Keratinocyte (primary cell): Measurements from ENCODE around the gene ROR2. TPM values are rescaled to one million over a fixed set of nuclear protein-coding genes. Genes with fewer than 3 reads are reported as not detected.

Experiments
- DNase-seq: peaks from one replicate; pipeline ENCODE4 v3.0.0-alpha.2; 2011; ENCODE audit warnings: low read depth, missing footprints, low spot score
- FAIRE-seq: peaks from 2 replicates; lab custom pipeline; 2011; peaks lifted over from hg19 to GRCh38; lab: Jason Lieb, UNC
- H2AFZ ChIP-seq: 2 replicates; pipeline ENCODE4 v1.6.0; 2012; ENCODE audit warnings: low read length, control low read depth, inconsistent platforms; ENCODE audit not compliant: control insufficient read depth
- H3K27ac ChIP-seq: 2 replicates; pipeline ENCODE4 v1.5.1; 2011; ENCODE audit warnings: low read length; ENCODE audit not compliant: control insufficient read depth, insufficient read depth
- H3K27me3 ChIP-seq: 3 replicates; pipeline ENCODE4 v1.6.0; 2011; ENCODE audit warnings: low read length; ENCODE audit not compliant: control insufficient read depth, insufficient read depth; ENCODE audit errors: extremely low read depth
- H3K36me3 ChIP-seq, 2 experiments: 2 replicates in 1 of 2; 3 replicates in 1 of 2; pipeline ENCODE4 v1.5.1; 2011; ENCODE audit warnings: low read length in 2 of 2, mild to moderate bottlenecking in 1 of 2; ENCODE audit not compliant: control insufficient read depth in 2 of 2, insufficient read depth in 2 of 2; ENCODE audit errors: extremely low read depth in 1 of 2
- H3K4me1 ChIP-seq: 3 replicates; pipeline ENCODE4 v1.5.1; 2011; ENCODE audit warnings: low read length; ENCODE audit not compliant: control insufficient read depth, insufficient read depth; ENCODE audit errors: extremely low read depth
- H3K4me2 ChIP-seq: 3 replicates; pipeline ENCODE4 v1.6.0; 2011; ENCODE audit warnings: low read depth, low read length; ENCODE audit not compliant: control insufficient read depth, insufficient read depth; ENCODE audit errors: extremely low read depth
- H3K4me3 ChIP-seq, 3 experiments: fragments of 200-600 bp in 1 of 3; sonication (generic) in 1 of 3; 2 replicates in 2 of 3; 3 replicates in 1 of 3; pipeline ENCODE4 v1.5.1; 2011 to 2016; ENCODE audit warnings: low read length in 3 of 3, mild to moderate bottlenecking in 3 of 3, control low read depth in 2 of 3, inconsistent platforms in 1 of 3, low read depth in 1 of 3, mixed read lengths in 1 of 3, mixed run types in 1 of 3, moderate library complexity in 1 of 3; ENCODE audit not compliant: control insufficient read depth in 2 of 3, insufficient read depth in 2 of 3; ENCODE audit errors: extremely low read depth in 1 of 3
- H3K79me2 ChIP-seq: 2 replicates; pipeline ENCODE4 v1.6.0; 2012; ENCODE audit warnings: low read length; ENCODE audit not compliant: control insufficient read depth, insufficient read depth
- H3K9ac ChIP-seq: 3 replicates; pipeline ENCODE4 v1.6.0; 2011; ENCODE audit warnings: low read length; ENCODE audit not compliant: control insufficient read depth, insufficient read depth; ENCODE audit errors: extremely low read depth
- H3K9me1 ChIP-seq: 3 replicates; pipeline ENCODE4 v1.6.0; 2011; ENCODE audit warnings: low read length; ENCODE audit not compliant: control insufficient read depth, insufficient read depth; ENCODE audit errors: extremely low read depth
- H3K9me3 ChIP-seq: 2 replicates; pipeline ENCODE4 v1.5.1; 2012; ENCODE audit warnings: low read depth, low read length; ENCODE audit not compliant: control insufficient read depth
- H4K20me1 ChIP-seq: 3 replicates; pipeline ENCODE4 v1.6.0; 2011; ENCODE audit warnings: low read length; ENCODE audit not compliant: control insufficient read depth, insufficient read depth; ENCODE audit errors: extremely low read depth
- CTCF ChIP-seq, 3 experiments: IDR thresholded peaks in 1 of 3; conservative IDR thresholded peaks in 1 of 3; optimal IDR thresholded peaks in 1 of 3; 2 replicates in 2 of 3; 3 replicates in 1 of 3; pipeline versions ENCODE3 to v1.5.1; 2011; ENCODE audit warnings: low read length in 3 of 3, mild to moderate bottlenecking in 3 of 3, moderate library complexity in 2 of 3, control low read depth in 1 of 3, inconsistent platforms in 1 of 3; ENCODE audit not compliant: insufficient read depth in 2 of 3; ENCODE audit errors: extremely low read depth in 1 of 3
- EZH2 ChIP-seq: IDR thresholded peaks from one replicate; pipeline ENCODE4 v1.6.1; 2012; ENCODE audit warnings: inconsistent platforms, mild to moderate bottlenecking, low read length, moderate library complexity
- dilution Hi-C: fragments of 300-500 bp; cut with MboI; formaldehyde crosslinking; loops from one replicate; pipeline ENCODE4 v1.7.0; 2020; ENCODE audit warnings: low sequenced_read_pairs; ENCODE audit not compliant: extremely low pct_ligation_motif_present
- polyA plus RNA-seq, 5 experiments: library from polyadenylated mRNA; depleted of rRNA in 3 of 5; stranded (reverse) in 3 of 5; stranded (forward) in 1 of 5; unstranded in 1 of 5; fragments of >200 nt; gene quantifications; 1 replicate in 1 of 5; 2 replicates in 3 of 5; 3 replicates in 1 of 5; pipeline versions ENCODE4 v1.2.1 to v1.2.3, GENCODE V29; 2011 to 2012; ENCODE audit warnings: missing spikeins in 2 of 5, low read depth in 1 of 5, low replicate concordance in 1 of 5

ROR2 gene
- polyA plus RNA-seq, 1 donor (not counting 4 experiments of a cell fraction or from before 2014, with no cell fraction given) = 0.22 TPM

- Histone ChIP-seq H2AFZ (no peak overlapping the region), H3K4me1 (peaks cover 9% of the 10 kb centered on the region), H3K36me3 (no peaks in the 10 kb centered on the region), H3K27ac (no peak overlapping the region), H3K79me2 (no peaks in the 10 kb centered on the region), H4K20me1 (no peaks in the 10 kb centered on the region), H3K4me2 (no peak overlapping the region), H3K9me1 (no peaks in the 10 kb centered on the region), H3K9ac (no peak overlapping the region), H3K4me3 (no peak overlapping the region), H3K9me3 (no peaks in the 10 kb centered on the region), H3K27me3 (peaks cover 8% of the 10 kb centered on the region)
- dilution Hi-C loops = no loop called here
- no peak for FAIRE-seq
- TF ChIP-seq EZH2 (no peak), CTCF (optimal IDR thresholded peaks at IDR 0.05 in 1 of 3, IDR thresholded peaks at IDR 0.05 in 1 of 3, conservative IDR thresholded peaks at IDR 0.05 in 1 of 3; ENCODE audit: extremely low read depth in 1 of 3, insufficient read depth in 2 of 3, low read length in 3 of 3) (no peak)
- no peak for DNase-seq
Observed at GRCh38 chr9:91839926-91840465, 110.0 kb downstream of the ROR2 start.

GRCh38 chr9:91837981-91838731, 111.9 kb downstream of the ROR2 start:
- dilution Hi-C loops = no loop called here
- Histone ChIP-seq H2AFZ (no peak overlapping the region), H3K9me3 (no peaks in the 10 kb centered on the region), H3K27ac (no peak overlapping the region), H3K27me3 (peaks cover 8% of the 10 kb centered on the region), H3K9me1 (no peaks in the 10 kb centered on the region), H3K36me3 (no peaks in the 10 kb centered on the region), H3K4me3 (no peak overlapping the region), H3K9ac (no peak overlapping the region), H3K4me1 (peaks cover 9% of the 10 kb centered on the region), H3K4me2 (peak overlapping the region; percentile 23), H4K20me1 (no peaks in the 10 kb centered on the region), H3K79me2 (no peaks in the 10 kb centered on the region)
- FAIRE-seq = no peak
- peak; percentile 25 for DNase-seq
- no peak for TF ChIP-seq EZH2
- TF ChIP-seq CTCF (optimal IDR thresholded peaks at IDR 0.05 in 1 of 3, IDR thresholded peaks at IDR 0.05 in 1 of 3, conservative IDR thresholded peaks at IDR 0.05 in 1 of 3; ENCODE audit: extremely low read depth in 1 of 3, insufficient read depth in 2 of 3, low read length in 3 of 3) = no peak
